ENCODE results near the gene TTLL11. TPM values are rescaled to one million over a fixed set of nuclear protein-coding genes. Genes with fewer than 3 reads are reported as not detected.

TTLL11 gene
- total RNA-seq, 1 experiment from 2014 or later = 2.3 TPM

DNA sequence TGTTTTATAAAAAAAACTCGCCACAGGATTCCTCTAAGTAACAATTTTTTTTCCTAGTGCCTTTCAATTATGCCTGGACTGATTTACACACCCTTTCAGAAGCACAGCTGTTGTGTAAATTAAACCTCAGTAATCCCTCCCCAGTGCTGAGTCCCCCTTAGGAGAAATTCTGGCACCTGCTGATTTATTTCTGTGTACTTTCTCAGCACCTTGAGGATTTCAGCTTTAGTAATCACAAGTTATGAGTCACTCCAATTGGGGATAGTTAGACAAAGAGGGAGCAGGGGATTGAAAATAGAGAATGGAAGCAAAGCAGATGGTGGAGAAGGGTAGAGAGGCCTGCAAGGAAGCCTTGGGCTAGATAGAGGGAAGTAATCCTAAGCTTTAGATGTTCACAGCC, 171.7 kb downstream of the TTLL11 start:
- Histone ChIP-seq H4K20me1 (ENCODE audit: insufficient read depth) (no peaks in the 10 kb centered on the region), H3K4me1 (replicated peaks; ENCODE audit: insufficient read depth) (no peaks in the 10 kb centered on the region), H3K4me2 (no peak overlapping the region), H3F3A (ENCODE audit: insufficient read depth, low read depth) (no peaks in the 10 kb centered on the region; the same call in 1 of the 2 replicates), H3K9me2 (ENCODE audit: insufficient read depth) (no peaks in the 10 kb centered on the region), H3K27me3 (ENCODE audit: insufficient read depth, low read depth) (no peaks in the 10 kb centered on the region), H3K79me2 (ENCODE audit: low read depth) (no peaks in the 10 kb centered on the region), H3K27ac (no peak overlapping the region), H3K36me3 (ENCODE audit: low read depth) (no peaks in the 10 kb centered on the region), H3K4me3 (no peak overlapping the region), H2AFZ (no peak overlapping the region), H3K9me3 (ENCODE audit: insufficient read depth, low read depth) (no peaks in the 10 kb centered on the region)
- peak in 1 of 2 experiments; percentile 39 for DNase-seq
- intact Hi-C loops (cut with micrococcal nuclease; ENCODE audit: unreplicated experiment) = no loop called here
- no peak for TF ChIP-seq EZH2 (IDR thresholded peaks at IDR 0.05; ENCODE audit: low read depth)
- TF ChIP-seq, protein P1, sequence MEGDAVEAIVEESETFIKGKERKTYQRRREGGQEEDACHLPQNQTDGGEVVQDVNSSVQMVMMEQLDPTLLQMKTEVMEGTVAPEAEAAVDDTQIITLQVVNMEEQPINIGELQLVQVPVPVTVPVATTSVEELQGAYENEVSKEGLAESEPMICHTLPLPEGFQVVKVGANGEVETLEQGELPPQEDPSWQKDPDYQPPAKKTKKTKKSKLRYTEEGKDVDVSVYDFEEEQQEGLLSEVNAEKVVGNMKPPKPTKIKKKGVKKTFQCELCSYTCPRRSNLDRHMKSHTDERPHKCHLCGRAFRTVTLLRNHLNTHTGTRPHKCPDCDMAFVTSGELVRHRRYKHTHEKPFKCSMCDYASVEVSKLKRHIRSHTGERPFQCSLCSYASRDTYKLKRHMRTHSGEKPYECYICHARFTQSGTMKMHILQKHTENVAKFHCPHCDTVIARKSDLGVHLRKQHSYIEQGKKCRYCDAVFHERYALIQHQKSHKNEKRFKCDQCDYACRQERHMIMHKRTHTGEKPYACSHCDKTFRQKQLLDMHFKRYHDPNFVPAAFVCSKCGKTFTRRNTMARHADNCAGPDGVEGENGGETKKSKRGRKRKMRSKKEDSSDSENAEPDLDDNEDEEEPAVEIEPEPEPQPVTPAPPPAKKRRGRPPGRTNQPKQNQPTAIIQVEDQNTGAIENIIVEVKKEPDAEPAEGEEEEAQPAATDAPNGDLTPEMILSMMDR (conservative IDR thresholded peaks at IDR 0.05) = no peak
- ChIA-PET POLR2A (ENCODE audit: unreplicated experiment) (no interaction called here), CTCF (no interaction called here)
- no TSS peak for BruUV-seq (replicated peaks)

DNA sequence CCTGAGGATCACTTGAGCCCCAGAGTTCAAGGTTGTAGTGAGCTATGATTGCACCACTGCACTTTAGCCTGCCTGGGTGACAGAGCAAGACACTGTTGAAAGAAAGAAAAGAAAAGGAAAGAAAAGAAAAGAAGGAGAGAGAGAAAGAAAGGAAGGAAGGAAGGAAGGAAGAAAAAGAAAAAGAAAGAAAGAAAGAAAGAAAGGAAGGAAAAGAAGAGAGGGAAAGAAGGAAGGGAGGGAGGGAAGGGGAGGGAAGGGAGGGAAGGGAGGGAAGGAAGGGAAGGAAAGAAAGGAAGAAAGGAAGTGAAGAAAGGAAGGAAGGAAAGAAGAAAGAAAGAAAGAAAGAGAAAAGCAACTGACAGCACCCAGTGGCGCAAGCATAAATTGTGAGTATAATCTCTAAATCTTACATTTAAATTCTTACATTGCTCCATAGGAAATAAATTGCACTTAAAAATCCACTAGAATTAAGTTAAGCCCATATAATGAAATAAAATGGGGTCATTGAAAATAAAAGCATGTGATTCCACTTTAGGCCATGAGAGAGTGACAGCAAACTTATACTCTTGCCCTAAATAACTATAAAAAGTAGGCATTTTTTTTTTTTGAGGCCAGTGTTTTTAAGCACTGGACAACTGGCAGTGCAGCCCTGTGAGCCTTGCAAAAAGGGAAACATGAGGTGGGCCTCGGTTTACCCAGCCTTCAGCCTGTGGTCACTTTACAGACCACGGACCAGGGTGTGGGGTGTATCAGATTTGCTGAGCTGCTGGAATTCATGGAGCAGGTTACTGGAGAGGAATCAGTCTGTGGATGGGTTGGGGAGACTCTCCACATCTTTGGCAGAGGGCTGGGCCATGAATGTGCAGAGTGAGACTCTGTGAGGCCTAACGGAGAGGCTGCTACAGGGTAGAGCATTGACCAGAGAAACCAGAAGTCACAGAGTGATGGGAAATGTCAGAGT, 175.5 kb downstream of the TTLL11 start:
- TF ChIP-seq, protein P1 (conservative IDR thresholded peaks at IDR 0.05) = no peak
- no peak for TF ChIP-seq EZH2 (IDR thresholded peaks at IDR 0.05; ENCODE audit: low read depth)
- H3K9me3 ChIP-seq (ENCODE audit: insufficient read depth, low read depth) = no peaks in the 10 kb centered on the region
- no peaks in the 10 kb centered on the region for H3K9me2 ChIP-seq (ENCODE audit: insufficient read depth)
- no TSS peak for BruUV-seq (replicated peaks)
- CTCF ChIA-PET = no interaction called here
- POLR2A ChIA-PET (ENCODE audit: unreplicated experiment) = no interaction called here
- H3K4me1 ChIP-seq (replicated peaks; ENCODE audit: insufficient read depth) = peaks cover 7% of the 10 kb centered on the region
- no peaks in the 10 kb centered on the region for H4K20me1 ChIP-seq (ENCODE audit: insufficient read depth)
- H3K4me3 ChIP-seq = no peak overlapping the region
- intact Hi-C loops (cut with micrococcal nuclease; ENCODE audit: unreplicated experiment) = no loop called here
- no peaks in the 10 kb centered on the region for H3K27me3 ChIP-seq (ENCODE audit: insufficient read depth, low read depth)
- no peak for DNase-seq
- no peaks in the 10 kb centered on the region; the same call in 1 of the 2 replicates for H3F3A ChIP-seq (ENCODE audit: insufficient read depth, low read depth)
- H3K4me2 ChIP-seq = no peak overlapping the region
- no peak overlapping the region for H2AFZ ChIP-seq
- no peak overlapping the region for H3K27ac ChIP-seq
- no peaks in the 10 kb centered on the region for H3K36me3 ChIP-seq (ENCODE audit: low read depth)
- no peaks in the 10 kb centered on the region for H3K79me2 ChIP-seq (ENCODE audit: low read depth)

DNA sequence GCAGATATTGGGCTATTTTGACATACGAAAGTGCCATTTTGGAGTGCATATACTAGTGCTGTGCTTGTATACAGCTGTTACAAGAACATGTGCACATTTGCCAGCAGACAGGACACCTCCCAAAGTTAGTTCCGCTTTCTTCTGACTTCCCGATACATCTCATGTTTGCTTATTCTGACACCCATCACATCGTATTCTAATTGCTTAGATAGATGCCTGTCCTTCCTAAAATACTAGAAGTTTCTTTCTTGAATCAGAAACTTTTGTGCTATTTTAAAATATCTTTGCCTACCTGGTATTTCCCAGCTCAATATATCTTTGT, 177.8 kb downstream of the TTLL11 start:
- H3F3A ChIP-seq (ENCODE audit: insufficient read depth, low read depth) = no peaks in the 10 kb centered on the region; the same call in 1 of the 2 replicates
- H3K9me3 ChIP-seq (ENCODE audit: insufficient read depth, low read depth) = no peaks in the 10 kb centered on the region
- POLR2A ChIA-PET (ENCODE audit: unreplicated experiment) = no interaction called here
- no peaks in the 10 kb centered on the region for H4K20me1 ChIP-seq (ENCODE audit: insufficient read depth)
- peaks cover 10% of the 10 kb centered on the region for H3K4me1 ChIP-seq (replicated peaks; ENCODE audit: insufficient read depth)
- CTCF ChIA-PET = no interaction called here
- H3K36me3 ChIP-seq (ENCODE audit: low read depth) = no peaks in the 10 kb centered on the region
- intact Hi-C loops (cut with micrococcal nuclease; ENCODE audit: unreplicated experiment) = no loop called here
- no peak overlapping the region for H2AFZ ChIP-seq
- BruUV-seq (replicated peaks) = no TSS peak
- no peaks in the 10 kb centered on the region for H3K27me3 ChIP-seq (ENCODE audit: insufficient read depth, low read depth)
- no peak overlapping the region for H3K4me2 ChIP-seq
- TF ChIP-seq, protein P1 (conservative IDR thresholded peaks at IDR 0.05) = no peak
- TF ChIP-seq EZH2 (IDR thresholded peaks at IDR 0.05; ENCODE audit: low read depth) = no peak
- H3K79me2 ChIP-seq (ENCODE audit: low read depth) = no peaks in the 10 kb centered on the region
- no peak overlapping the region for H3K4me3 ChIP-seq
- DNase-seq = no peak
- H3K9me2 ChIP-seq (ENCODE audit: insufficient read depth) = no peaks in the 10 kb centered on the region
- no peak overlapping the region for H3K27ac ChIP-seq

All from PC-9 (cell line).